NCI-H82 treated with DMSO at 0.1 percent for 48 hours (cell line): ENCODE data around the gene ERCC8.
"Not testable (repeated sequence)": the region's sequence is repeated elsewhere in the genome, so short reads cannot be mapped to it uniquely, and the experiment has no call there.

ENCODE experiments used
- DNase-seq: peaks from one replicate; lab custom pipeline; 2025; ENCODE audit not compliant: unreplicated experiment; lab: John Stamatoyannopoulos, UW

ERCC8 gene

GRCh38 chr5:60944904-60945812, at the start of gene ERCC8, which contains the start of gene NDUFAF2:
ERCC8 (minus strand) TSS chr5:60945070; CDS start chr5:60945008, 62 bp downstream.
NDUFAF2 (plus strand) TSS chr5:60945205; CDS start chr5:60945256, 51 bp downstream.
- DNase-seq: peak; percentile 72

GRCh38 chr5:60993875-60994571, 49.2 kb upstream of the ERCC8 start:
- DNase-seq: no peak

GRCh38 chr5:60993425-60993824, 48.6 kb upstream of the ERCC8 start:
- no peak for DNase-seq

GRCh38 chr5:60992871-60993270, 48.0 kb upstream of the ERCC8 start:
- no peak for DNase-seq

GRCh38 chr5:60989790-60990189, 44.9 kb upstream of the ERCC8 start:
- no peak for DNase-seq

GRCh38 chr5:60982127-60982526, 37.3 kb upstream of the ERCC8 start:
- DNase-seq: not testable (repeated sequence)

GRCh38 chr5:60980511-60980910, 35.6 kb upstream of the ERCC8 start:
- DNase-seq: no peak

- no peak for DNase-seq
These were observed 34.1 kb upstream of the ERCC8 start for GRCh38 chr5:60978968-60979367.

- DNase-seq: no peak
These were observed 33.3 kb upstream of the ERCC8 start for GRCh38 chr5:60977956-60978737.

- DNase-seq: no peak
These were observed 27.4 kb upstream of the ERCC8 start for GRCh38 chr5:60972231-60972630.

GRCh38 chr5:60961685-60962084, 16.8 kb upstream of the ERCC8 start:
- no peak for DNase-seq

GRCh38 chr5:60960591-60960990, 15.7 kb upstream of the ERCC8 start:
- no peak for DNase-seq

GRCh38 chr5:60959156-60959555, 14.3 kb upstream of the ERCC8 start:
- no peak for DNase-seq

GRCh38 chr5:60958712-60959111, 13.8 kb upstream of the ERCC8 start:
- DNase-seq: no peak

GRCh38 chr5:60958088-60958487, 13.2 kb upstream of the ERCC8 start:
- no peak for DNase-seq

- DNase-seq: no peak
These were observed 10.4 kb upstream of the ERCC8 start for GRCh38 chr5:60955239-60955638.

- DNase-seq: no peak
These were observed 3.9 kb upstream of the ERCC8 start for GRCh38 chr5:60948738-60949137.

GRCh38 chr5:60945813-60946187, 930 bp upstream of the ERCC8 start:
- DNase-seq: peak; percentile 3

- no peak for DNase-seq
These were observed 1.2 kb downstream of the ERCC8 start for GRCh38 chr5:60943624-60944023.

- no peak for DNase-seq
These were observed 15.8 kb downstream of the ERCC8 start for GRCh38 chr5:60929024-60929423.

GRCh38 chr5:60927450-60927849, 17.4 kb downstream of the ERCC8 start:
- DNase-seq: no peak
